Measurements from ENCODE around the gene ZBTB22.
A peak's percentile ranks its signal among the peaks of the same experiment; 100 is the strongest.
"Not testable (repeated sequence)": the region's sequence is repeated elsewhere in the genome, so short reads cannot be mapped to it uniquely, and the experiment has no call there.

Gene ZBTB22

DNA sequence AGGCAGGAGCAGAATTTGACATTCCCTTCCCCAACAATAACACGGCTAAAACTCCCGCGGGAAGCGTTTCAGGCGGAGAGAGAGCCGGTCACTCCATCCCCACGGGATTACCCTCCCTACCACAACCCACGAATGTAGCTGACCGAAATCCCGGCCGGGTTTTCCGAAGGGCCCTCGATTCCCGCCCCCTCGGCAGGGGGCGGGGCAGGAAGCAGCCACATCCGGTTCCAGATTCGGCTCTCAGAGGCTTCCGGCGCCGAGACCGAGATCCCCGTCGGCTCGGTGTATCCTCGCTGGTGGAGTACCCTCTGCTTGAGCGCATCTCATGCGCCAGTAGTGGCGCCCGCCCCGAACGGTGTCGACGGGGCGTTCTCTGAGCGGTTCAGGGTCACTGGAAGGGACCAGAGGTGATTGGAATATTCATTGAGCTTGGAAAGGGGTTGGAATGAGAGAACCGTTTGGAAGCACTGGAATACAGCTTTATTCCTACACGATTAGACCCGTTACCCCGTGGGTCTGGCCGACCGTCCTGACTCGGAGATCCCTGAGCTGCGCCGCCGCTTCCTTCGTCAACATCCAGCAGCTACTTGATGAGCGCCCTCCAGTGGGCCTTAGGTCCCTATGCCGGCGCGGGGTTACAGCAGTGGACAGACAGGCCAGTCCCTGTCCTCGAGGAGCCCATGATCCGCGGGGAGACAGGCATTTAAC lies 18.2 kb downstream of the ZBTB22 start:
- peak; percentile 82 to 85 for DNase-seq (ENCODE audit: low read depth in 2 of 2)

DNA sequence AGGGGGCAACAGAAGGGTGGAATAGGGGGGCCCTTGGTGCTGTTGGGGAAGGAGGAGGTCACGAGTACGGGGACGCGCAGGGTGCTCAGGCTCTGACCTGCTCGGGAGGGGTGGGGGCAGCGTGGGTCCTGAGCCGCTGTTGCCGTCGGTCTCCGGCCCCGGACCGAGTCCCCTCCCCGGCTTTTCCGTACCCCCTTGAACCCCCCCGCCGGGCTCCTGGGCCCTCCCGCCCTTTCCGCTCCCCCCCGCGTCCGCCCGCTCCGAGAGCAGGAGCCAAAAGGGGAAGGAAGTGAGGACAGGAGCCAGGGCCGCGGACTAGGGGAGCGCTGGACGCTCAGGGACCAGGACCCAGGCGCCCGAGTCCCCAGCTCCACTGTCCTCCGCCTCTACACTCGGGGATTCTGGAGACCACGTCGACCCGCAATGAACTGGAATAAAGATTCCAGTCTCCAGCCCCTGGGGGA lies 18.7 kb downstream of the ZBTB22 start, which contains the start of gene RGL2:
RGL2 (minus strand) TSS at position 170 of the 464 bp plus-strand sequence. CDS start 332 bp downstream, outside the sequence.
- no peak for DNase-seq (ENCODE audit: low read depth in 2 of 2)

DNA sequence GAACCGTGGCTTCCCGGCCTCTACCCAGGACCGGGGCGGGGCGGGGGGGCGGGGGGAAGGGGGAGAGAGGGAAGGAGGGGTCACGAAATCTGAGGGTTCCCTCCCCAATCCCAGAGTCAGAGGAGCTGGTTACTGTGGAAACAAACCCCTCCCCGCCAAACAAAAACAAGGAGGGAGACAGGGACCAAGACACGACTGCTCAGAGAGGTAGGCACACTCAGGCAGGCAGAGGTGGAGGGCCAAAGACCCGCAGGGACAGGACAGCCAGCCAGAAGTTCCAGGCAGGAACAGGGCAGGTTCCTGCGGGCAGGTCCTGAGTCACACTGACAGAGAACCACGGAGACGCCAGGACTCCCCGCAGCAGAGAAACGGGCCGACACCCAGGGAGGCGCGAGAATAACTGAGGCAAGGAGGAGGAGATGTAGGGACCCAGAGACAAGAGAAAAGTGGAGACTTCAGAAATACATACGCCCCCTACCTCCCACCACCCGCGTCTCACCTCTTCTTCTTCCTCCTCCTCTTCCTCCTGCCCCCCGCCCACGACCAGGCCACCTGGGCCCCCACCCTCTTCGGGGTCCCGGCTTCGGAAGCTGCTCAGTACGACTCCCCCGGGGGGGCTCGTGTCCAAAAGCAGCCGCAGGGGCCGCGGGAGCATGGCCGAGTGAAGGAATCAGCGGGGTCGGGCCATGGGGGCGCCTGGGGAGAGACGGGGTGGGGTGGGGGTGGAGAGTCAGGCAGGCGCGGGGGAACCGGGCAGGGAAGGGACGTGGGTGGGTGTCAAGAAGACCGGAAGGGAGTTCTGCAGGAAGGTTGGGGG lies 19.4 kb downstream of the ZBTB22 start:
- peak in 1 of 2 experiments; percentile 40 for DNase-seq (ENCODE audit: low read depth in 2 of 2)

DNA sequence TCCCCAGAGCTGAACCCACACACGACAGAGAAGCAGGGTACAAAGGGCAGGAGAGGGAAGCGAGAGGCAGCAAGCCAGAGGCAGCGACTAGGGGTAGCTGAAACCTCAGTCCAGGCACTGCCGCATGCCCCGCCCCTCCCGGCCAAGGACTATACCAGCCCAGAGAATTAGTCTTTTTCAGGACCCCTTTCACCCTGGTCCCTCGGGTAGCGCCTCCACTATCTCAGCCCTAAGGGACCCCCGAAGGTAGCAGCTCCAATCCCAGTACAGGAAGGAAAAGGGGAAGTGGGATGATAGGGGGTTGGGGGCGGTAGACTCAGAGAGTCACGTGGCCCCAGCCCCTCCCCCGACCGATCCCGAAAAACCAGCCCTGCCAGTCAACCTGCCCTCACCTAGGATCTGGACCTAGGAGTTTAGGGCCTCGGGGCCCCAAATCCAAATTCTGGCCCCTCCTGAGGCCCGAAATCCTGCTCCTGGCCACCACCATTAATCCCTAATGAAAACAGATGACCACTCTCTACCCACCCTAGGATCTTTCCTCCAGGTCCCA lies 20.1 kb downstream of the ZBTB22 start:
- no peak for DNase-seq (ENCODE audit: low read depth in 2 of 2)

DNA sequence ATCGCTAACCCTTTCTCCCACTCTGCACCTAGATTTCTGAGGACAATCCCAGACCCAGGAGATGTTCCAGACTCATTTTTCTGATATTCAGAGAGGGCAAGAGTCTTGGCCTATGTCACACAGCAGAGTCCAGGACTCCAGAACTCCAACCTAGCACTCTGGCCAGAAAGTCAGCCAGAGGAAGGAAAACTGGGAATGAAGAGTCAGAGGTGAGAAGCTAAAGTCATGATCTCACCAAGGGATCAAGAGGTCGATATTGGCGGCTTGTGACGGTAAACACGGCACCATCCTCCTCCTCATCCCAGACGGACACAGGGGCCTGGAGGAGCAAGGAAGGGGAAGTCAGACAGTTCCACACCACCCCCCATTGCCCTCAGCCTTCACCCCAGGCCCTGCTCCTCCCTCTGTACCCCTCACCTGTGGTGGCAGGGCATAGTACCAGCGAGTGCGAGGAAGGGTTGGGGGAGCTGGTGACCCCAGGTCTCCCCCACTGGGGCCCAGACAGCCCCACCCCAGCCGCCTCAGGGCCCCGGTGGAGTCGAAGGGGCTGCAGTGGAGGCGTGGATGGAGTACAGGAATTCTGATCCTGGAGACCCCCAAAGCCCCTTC lies 20.6 kb downstream of the ZBTB22 start:
- DNase-seq (ENCODE audit: low read depth in 2 of 2): no peak

DNA sequence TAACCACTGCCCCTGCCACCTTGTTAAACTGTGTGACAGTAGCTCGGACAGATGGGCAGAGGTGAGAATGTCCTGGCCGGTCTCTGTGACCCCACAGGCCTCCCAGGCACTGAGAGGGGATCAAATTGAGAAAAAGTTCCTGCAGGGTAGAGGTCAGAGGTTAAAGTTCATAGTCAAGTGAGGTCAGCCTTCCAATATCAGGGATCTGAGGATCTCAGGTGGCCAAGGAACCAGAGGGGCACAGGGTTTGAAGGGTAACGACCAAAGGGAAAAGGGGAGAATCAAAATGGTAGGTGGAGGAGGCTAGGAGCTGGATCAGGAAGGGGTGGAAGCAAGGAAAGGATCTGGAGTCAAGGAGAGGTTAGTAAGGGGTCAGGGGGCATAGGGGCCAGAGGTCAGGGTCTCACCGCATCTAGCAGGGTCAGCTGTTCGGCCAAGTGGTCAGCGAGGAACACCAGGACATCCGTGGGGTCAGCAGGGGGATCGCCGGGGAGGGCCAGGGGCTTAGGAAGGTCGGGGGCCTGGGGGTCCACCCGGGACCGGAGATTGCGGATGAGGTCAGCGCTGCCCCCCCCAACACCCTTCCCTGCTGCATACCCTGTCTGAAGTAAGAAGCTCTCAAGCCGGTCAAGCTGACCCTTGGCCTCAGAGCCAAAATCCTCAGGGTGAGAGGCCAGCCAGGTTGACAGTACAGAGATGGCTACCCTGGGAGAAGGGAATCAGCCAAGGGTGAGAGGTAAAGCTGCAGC lies 21.7 kb downstream of the ZBTB22 start:
- DNase-seq (ENCODE audit: low read depth in 2 of 2): no peak

DNA sequence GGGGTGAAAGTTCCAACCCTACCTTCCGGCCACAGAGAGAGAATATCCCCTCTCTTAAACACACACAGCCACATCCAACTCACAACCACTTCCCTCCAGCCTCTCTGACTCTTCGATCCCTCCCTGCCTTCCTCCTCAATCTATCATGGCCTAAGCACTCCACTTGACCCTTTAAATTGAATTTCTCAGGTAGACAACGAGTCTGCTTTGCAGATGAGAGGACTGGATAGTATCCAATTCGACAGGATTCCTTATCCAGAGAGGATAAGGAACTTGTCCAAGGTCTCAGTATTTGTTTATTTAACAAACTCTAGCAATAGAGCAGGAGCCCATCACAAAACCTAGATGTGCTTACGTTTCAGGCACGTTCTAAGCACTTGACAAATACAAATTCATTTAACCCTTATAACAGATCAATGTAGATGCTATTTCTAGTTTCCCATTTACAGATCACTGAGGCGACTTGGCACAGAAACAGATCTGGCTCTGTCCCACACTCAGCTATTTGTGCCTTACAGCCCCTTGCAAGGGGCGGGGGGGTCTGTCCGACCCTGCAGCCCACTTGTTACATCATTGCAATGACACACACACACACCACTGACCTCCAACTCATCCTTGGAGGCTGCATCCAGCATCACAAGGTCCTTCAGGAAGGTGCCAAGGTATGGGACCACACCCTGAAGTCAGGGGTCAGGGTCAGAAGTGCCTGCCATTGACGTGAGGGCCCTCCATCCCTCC lies 23.3 kb downstream of the ZBTB22 start:
- DNase-seq (ENCODE audit: low read depth in 2 of 2): no peak

DNA sequence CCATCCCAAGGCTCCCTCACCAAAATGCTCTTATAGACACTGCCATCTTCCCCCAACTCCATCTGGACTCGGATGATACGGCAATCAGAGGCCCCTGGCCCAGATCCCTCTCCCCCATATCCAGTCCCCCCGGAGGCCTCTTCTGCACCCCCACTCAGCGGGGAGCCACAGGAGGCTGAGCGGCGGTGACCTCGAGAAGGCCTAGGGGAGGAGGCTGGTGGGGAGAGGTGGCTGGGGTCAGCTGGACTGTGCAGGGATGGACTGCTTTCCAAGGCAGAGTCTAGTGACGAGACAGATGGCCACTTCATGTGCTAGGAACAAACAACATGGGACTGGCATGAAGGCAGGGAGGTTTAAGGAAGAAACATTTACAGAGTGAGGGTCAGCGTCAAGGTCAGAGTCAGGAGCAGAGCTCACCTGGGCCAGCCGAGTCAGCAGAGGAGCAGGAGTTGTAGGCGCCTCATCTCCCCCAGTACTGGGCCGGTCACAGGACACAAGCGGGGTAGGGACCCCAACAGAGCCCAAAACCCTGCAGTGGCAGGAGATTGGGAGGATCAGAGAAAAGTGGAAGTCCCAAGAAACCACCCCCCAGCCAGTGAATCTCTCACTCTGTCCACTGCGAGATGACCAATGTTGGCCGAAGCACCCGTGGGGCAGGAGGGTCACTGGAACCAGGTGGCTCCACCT lies 24.4 kb downstream of the ZBTB22 start:
- DNase-seq (ENCODE audit: low read depth in 2 of 2): no peak

DNA sequence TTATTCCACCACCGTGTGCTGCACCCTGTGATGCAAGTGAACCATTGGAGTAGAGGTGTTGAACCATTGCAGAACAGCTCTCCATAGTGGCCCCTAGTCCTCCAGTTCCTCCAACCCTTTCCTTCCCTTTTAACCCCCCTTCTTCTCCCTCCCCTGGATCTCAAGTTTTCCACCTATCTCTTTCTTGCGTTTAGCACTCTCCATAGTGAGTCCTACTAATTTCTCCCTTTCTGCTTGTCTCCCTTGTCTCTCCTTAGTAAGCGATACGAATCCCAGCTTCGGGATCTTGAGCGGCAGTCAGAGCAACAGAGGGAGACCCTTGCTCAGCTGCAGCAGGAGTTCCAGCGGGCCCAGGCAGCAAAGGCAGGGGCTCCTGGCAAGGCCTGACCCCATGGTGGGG lies 27.1 kb downstream of the ZBTB22 start:
- DNase-seq (ENCODE audit: low read depth in 2 of 2): no peak

DNA sequence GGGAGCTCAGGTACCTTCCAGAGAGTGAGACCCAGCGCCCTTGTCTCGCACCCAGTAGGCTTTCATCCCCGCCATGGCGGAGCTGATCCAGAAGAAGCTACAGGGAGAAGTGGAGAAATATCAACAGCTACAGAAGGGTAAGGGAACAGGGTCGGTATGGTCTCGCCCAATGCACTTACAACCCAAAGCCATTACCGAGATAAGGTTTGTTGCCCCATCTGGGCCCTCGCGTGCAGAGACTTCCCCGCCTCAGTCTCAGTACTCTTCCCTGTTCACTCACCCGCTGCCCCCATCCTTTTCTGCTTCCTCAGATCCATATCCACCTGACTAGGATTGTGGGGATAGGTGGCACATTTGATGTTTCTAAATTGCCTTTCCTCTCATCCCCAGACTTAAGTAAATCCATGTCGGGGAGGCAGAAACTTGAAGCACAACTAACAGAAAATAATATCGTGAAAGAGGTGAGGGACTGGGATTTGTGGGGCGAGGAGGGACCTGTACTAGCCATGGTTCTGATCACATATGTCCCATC lies 27.7 kb downstream of the ZBTB22 start:
- DNase-seq (ENCODE audit: low read depth in 2 of 2): no peak

DNA sequence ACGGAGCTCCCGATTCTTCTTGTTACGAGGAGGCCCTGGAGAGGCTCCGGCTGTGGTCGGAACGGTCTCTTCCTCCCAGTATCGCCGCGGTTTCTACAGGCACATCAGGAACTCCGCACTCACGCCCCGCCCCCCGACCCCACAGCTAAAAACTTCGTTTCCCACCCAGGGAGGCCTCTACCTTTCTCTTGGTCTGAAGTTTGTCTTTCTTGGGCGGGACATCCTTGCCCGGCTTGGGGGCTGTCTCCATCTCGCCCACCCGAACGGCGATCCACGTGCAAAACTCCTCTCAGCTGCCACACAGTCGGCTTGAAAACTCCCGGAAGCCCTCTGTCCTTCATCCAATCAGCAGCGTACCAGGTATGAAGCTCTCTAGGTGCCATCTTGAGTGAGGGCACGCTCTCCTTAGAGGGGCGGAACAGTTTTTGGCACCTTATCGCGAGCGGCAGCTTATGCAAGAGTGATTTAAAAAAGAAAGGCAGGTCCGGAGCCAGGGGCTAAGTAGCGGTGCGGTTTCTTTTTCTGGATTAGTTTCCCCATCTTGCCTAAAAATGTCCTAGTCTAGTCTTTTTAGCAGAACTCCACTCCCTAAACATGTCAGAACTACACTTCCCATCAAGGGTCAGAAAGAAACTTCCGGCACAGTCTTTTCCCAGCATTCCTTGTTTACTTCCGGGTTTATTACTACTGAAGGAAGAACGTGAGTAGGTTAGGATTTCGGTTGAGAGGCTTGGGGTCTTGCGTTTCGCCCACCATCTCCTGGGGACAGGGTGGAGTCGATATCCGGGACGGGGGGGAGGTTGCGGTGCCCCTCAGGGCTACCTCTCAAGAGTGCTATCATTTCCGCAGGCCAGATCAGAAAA lies 28.4 kb downstream of the ZBTB22 start, which contains the start of the genes PFDN6 and WDR46:
PFDN6 (plus strand) TSS at position 681 of the 863 bp plus-strand sequence. CDS start 256 bp downstream, outside the sequence.
WDR46 (minus strand) TSS at position 319 of the 863 bp plus-strand sequence; CDS start at position 250, 69 bp downstream.
- DNase-seq (ENCODE audit: low read depth in 2 of 2): peak; percentile 74 to 79

DNA sequence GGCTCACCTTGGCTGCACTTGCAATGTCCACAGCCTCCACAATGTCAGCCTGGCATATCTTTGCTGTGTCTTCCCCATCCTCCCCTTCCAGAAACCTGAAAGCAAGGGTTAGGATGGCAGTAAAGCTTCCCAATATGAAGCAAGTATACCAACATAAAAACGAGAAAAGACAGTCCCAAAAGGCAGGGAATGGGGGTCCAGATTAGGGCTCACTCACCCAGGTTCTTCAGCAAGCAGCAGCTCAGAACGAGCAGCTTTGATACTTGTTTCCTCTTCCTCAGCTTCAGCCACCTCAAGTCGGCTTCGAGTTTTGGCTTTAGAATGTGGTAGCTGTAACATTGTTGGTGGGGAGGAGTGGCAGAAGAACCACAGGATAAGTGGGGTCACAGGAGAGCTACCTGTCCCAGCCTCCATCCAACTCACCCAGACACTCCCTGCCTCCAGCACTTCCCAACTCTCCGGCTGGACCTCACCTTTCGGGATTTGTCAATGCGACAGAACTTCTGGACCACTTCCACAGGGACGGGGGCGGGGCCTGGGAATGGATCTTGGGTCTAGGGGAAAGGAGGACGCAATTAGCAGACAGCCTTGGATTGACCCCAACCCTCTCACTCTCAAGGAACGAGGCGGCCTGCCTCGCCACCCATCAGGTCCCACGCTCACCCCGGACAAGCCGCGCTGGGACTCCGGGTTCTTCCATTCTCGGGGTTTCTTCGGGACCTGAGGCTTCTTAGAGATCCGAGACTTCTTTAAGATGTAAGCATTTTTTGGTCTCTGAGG lies 29.2 kb downstream of the ZBTB22 start:
- no peak for DNase-seq (ENCODE audit: low read depth in 2 of 2)

DNA sequence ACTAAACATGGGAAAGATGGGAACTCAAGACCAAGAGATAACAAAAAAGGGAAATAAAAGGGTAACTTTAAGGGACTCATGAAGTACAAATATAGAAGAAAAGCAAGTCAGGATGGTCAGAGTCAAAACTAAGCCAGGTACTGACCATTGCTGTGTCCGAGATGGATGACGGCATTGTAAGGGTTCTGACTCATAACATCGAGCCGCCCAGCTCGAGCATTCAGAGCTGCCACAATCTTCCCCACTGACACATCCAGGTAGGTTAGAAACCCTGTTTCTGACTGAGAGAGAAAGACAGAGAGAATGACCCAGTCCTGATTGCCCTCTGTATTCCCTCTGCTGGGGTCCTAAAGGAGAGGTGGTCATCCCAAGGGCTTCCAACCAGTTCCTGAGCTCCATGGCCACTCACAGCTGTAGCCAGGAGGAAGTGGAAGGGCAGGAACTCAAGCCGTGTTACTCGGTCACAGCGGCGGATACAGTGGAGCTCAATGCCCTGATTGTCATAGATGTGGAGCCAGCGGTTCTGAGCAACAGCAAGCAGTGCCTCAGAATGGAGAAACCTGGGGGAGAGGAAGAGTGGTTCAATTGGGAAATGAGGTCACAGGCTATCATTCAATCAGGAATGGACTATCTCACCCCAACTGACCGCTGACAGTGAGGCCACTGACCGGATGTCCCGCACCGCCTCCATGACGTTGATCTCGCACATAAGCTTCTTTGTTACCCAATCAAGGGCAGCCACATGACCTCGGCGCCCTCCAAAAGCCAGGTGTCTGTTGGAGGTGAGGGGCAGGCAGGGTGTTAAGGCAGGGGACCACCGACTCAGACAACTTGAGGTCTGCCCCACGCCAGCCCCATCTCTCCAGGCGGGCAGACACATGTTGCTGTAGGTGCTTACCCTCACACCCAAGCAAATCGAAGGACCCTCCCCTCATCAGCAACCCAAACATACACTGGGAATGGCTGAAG lies 30.3 kb downstream of the ZBTB22 start:
- DNase-seq (ENCODE audit: low read depth in 2 of 2): no peak

DNA sequence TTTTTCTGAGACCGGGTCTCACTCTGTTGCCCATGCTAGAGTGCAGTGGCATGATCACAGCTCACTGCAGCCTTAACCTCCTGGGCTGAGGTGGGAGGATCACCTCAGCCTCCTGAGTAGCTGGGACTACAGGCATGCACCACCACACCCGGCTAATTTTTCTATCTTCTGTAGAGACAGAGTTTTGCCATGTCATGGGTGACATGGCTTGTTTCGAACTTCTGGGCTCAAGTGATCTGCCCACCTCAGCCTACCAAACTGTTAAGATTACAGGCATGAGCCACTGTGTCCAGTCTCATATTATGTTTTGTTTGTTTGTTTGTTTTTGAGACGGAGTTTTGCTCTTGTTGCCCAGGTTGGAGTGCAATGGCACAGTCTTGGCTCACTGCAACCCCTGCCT lies 32.3 kb downstream of the ZBTB22 start:
- DNase-seq (ENCODE audit: low read depth in 2 of 2): not testable (repeated sequence)

DNA sequence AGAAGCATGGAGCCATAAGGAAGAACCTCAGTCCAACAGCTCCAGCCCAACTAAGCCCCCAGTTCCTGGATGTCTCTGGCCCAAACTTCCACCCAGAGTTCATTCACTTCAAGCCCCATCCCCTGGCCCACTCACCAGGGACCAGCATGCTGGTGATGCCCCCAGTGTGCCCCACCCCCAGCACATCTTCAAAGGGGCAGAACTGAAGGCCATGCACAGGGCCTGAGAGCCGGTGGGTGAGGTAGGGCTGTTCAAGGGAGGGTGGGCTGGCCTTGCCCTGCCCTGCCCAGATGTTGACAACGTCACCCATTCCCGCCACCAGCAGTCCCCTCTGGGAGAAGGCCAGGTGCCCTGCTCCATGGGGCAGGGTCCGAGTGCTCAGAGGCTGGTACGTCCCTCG lies 37.0 kb downstream of the ZBTB22 start:
- DNase-seq (ENCODE audit: low read depth in 2 of 2): no peak

DNA sequence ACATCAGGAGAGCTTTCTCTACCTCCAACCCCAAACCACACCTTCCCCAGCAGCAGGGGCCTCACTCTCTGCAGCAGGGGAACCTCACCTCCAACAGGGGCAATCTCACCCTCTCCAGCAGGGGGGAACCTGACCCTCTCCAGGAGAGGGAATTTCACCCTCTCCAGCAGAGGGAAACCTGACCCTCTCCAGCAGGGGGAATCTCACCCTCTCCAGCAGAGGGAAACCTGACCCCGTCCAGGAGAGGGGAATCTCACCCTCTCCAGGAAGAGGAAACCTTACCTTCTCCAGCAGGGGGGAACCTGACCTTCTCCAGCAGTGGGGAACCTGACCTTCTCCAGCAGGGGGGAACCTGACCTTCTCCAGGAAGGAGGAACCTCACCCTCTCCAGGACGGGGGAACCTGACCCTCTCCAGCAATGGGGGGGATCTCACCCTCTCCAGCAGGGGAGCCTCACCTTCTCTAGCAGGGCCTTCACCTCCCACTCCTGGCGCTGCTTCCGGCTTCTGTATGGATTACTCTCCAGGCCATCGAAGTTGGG lies 37.5 kb downstream of the ZBTB22 start:
- no peak for DNase-seq (ENCODE audit: low read depth in 2 of 2)
